NCI-H1436 (cell line): Measurements from ENCODE around the gene IL1RAPL1.

Source experiments
- DNase-seq: peaks from one replicate; lab custom pipeline; 2025; lab: John Stamatoyannopoulos, UW

The IL1RAPL1 gene

DNA sequence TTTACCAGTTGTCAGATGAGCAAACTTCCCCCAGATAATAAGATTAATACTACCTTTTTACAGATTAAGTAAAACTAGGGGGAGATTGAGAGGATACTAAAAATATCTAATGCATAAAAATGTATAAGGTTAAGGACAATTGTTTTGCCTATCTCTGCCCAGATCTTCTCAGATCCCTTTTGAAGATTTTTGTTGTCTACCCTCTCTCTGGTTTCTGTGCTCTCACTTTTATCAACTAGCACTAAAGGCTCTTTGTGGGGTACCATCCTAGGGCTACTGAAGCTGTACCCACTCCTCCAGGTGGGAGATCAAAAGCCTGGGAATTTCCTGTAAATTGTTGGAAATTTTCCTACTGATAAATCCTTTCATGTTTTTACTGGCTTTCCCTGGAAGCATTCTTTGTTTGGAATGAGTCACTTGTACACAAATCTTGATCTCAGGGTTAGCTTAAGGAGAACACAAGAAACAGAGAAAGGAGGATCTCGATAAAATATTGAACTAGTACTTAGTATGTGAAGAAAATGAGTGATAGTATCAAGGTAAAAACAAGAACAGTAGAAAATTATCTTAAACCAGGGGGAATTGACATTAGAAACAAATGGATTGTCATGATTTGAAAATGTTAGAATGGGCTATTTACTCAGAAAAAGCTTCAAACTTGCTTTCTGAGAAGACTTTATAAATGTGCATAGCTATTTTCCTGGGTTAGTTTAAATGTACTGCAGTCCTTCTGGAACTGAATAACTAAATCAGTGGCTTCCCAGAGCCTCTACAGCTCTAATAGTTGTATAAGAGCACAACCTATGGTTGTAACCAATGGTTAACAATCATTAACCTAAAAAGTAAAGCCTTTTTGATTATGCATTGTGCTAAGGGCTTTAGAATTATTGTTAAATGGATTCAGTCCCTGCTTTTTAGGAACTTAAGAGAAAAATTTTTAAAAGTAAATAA is 948.2 kb downstream of the IL1RAPL1 start:
- DNase-seq, result no peak

DNA sequence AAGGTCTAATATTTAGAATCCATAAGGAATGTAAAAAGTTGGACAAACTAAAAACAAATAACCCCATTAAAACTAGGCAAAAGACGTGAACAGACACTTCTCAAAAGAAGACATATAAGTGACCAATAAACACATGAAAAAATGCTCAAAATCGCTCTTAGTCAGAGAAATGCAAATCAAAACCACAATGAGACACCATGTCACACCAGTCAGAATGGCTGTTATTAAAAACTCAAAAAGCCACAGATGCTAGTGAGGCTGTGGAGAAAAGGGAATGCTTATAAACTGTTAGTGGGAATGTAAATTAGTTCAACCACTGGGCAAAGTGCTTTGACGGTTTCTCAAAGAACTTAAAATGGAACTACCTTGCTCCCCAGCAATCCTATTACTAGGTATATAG is 953.8 kb downstream of the IL1RAPL1 start:
- DNase-seq, result no peak

DNA sequence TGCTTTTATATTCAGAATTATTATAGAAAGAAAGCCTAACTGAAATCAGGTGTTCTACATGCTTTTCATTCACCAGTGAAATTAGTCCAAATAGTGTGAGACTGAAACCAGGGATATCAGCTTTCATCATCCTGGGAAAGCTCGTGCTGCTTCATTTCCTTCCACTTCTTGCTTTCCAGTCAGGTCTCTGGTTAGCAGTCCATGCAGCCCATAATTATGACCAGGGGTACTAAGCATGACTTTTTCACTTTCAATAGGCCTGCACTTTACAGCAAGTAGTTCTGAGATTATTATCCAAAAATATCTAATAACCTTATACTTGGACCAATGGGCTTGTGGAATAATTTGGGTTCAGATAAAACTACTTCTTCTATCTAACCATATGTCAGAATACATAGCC is 954.9 kb downstream of the IL1RAPL1 start:
- no peak for DNase-seq

DNA sequence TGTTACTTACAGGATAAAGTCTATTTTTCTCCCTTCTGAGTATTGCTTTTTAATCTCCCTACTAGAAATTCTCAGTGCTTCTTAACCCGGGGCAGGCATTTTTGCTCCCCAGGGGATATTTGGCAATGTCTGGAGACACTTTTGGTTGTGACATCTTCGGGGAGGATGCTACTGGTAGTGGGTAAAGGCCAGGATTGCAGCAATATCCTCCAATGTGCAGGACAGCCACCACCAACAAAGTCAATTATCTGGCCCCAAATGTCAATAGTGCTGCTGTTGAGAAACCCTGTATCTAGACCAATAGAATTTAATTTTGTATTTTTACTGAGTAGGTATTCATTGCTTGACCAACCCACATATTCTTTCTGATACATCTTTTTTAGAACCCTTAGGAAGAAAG is 958.6 kb downstream of the IL1RAPL1 start:
- no peak for DNase-seq

DNA sequence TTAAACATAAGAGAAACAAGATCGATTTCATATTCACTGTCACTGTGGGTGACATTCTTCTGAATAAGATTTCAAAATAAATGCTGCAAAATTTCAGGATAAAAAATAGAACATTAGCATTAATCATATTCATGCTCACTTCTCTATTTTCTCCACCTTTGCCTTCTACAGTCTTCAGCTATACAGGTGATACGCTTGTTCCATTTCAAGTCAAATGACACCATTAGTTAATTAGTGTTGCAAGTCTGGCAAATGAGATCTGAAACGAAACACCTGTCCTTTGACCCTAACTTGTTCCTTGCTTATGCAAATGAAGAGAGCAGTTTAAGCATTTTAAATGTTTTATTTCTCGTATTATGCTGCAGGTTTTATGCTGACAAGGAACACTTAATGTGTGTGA is 960.6 kb downstream of the IL1RAPL1 start:
- DNase-seq, result no peak

DNA sequence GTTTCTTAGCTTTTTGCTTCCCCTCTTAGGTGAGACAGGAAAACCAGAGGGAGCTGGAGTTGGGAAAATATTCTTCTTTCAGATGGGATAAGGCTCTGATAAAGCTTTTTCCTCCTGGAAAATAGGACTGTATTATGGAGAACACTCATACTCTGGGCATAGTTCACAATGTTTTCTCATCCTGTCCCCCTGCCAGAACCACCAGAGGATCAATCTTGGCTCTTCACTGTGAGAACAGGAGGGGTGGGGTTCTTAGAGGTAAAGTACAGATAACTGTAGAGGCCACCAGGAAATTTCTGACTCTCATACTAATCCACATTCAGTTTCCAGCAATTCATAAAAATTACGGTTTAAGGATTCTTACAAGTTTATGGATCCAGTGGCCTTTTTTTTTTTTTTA is 966.3 kb downstream of the IL1RAPL1 start:
- no peak for DNase-seq

DNA sequence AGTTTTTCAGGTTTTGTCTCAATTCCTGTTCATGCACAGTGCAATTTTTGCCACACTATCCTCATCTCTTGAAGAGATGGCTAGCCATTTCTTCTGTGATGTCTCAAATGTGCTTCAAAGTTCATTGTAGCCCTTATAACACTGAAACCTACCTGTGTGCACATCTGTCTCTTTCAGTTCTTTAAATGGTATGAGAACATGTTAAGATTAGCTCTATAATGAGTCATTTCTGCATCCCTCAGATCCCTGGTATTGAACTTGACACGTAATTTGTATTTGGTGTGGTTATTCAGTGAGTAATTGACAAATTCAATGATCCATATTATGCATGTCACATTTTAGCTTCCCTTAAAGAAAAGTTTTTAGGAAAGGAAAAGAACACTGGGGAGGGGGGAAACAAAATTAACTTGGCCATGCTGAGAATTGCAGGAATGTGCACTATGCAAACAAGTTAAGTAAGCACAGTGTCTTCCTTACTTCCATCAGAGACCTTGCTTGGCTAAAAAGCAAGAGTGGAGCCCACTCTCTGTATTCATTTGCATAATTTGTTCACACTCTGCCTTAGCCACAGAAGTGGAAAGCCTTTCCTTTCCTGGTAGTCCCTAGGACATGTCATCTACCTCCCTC is 968.3 kb downstream of the IL1RAPL1 start:
- DNase-seq, result no peak

DNA sequence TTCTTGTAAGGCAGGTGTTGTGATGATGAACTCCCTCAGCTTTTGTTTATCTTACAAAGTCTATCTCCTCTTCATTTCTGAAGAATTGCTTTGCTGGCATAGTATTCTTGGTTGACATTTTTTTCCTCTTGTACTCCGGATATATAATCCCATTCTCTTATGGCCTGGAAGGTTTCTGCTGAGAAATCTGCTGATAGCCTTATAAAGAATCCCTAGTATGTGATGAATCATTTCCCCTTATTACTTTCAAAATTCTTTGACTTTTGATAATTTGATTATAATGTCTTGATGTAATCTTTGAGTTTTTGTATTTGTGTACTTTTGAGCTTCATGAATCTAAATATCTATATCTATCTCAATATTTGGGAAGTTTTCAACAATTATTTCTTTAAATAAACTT is 972.8 kb downstream of the IL1RAPL1 start:
- DNase-seq, result no peak

DNA sequence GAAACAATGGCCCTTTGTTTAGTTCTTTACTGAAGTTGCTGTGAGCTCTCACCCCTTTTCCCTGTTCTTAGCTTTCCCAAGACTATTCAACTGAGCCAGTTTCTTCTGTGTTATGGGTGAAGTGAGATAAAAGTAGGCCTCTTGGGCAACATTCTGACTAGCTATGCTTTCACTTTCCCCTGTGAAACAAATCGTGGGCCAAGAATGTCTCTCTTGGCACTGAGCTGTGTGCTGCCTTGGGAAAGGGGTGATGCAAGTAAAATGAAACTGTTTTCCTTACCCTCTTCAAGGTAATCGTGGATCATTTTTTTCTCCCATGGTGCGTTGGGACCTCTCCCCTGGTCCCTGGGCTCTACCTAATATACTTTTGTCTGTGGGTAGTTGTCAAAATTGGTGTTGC is 974.2 kb downstream of the IL1RAPL1 start:
- no peak for DNase-seq

DNA sequence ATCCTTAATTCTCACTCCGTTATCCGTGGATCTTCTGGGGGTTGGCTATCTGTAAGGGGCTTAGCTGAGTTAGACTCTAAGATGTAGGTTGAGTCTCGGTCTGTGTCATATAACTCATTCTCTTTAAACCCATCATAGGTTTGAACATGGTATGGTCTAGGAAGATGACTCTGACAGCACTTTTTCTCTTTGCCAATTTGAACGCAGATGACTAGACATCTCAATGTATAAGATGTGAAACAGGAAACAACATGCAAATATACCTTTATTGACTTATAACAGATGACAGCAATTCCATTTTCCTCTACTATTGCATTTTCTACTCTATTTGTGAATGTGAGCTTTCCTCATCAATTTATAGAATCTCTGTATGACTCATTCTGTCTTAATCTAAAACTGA is 993.3 kb downstream of the IL1RAPL1 start:
- no peak for DNase-seq

DNA sequence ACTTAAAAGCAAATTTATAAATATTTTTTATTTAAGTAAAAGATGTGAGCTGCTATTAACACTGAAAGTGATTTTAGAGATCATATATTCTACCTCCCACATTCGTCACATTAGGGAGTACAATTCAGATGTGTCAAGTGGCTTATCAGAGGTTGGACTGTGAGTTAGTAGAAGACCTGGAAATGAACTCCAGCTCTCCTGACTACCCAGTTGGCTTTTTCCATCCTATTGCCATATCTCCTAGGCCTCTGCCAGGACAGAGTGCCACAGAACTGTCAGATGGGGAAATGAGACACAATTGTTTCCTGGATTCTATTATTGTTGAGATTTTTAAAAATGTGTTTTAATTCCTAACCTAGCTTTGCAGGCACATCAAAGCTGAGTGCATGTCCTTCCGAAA is 994.0 kb downstream of the IL1RAPL1 start:
- DNase-seq, result no peak

DNA sequence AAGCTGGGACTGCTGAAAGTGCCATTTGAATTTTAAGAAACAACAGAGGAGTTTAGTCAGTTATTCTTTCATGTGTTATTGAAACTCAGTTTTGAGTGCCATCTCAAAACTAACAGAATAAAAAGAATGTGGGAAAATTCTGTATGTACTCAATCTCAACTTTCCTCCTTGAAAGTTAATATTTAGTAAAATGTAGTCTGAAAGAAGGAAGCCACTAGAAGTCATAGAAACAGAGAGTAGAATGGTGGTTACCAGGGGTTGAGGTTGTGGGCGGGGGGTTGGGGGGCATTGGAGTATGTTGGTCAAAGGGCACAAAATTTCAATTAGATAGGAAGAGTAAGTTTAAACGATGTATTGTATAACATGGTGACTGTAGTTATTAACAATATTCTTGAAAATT is 999.9 kb downstream of the IL1RAPL1 start:
- DNase-seq, result no peak

DNA sequence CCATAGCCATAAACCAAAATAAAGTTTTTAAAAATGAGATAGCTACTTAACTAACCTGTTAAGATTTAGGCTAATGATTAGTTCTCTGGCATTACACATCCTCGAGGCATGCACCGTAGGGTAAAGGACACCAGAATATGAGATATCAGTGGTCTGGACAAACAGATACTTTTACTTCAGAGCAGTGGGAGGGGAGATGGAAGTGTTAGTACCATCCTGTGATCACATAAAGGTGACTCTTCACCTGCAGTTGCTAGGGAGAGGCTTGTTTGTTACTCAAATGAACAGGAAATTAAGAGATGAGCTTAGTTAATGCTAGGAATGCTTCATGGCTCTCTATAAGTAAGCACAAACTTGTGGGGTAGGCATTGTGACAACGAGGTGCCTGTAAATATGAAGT is 1003.7 kb downstream of the IL1RAPL1 start:
- DNase-seq, result no peak

DNA sequence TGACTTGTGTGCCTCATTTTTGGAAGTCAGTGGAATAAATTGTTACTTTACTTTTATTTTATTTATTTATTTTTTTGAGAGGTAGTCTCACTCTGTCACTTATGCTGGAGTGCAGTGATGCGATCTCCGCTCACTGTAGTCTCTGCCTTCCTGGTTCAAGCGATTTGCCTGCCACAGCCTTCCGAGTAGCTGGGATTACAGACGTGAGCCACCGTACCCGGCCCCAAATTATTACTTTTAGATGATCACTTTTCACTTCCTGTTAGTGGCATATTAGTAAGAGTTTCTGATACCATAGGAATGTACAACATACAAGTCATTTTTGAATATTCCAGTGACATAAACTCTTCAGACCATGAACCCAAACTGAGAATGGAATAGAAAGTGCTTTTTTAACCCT is 1017.1 kb downstream of the IL1RAPL1 start:
- no peak for DNase-seq

DNA sequence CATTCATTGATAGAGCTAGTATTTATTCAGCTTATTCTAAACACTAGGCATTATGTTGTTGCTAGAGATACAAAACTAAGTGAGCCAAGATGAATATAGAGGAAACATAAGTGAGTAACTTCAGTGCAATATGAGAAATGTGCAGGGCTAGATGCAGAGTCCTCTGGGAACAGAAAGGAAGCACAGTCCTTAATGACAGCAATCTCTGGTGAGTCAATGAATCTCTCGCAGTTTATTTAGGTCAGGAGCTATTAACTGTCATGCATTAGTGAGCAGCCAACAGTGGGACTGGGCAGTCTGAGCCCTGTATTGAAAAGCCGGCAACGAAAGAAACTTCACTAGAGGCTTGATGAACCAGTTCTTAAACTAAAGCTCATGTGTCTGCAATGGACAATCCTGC is 1030.0 kb downstream of the IL1RAPL1 start:
- DNase-seq, result no peak

DNA sequence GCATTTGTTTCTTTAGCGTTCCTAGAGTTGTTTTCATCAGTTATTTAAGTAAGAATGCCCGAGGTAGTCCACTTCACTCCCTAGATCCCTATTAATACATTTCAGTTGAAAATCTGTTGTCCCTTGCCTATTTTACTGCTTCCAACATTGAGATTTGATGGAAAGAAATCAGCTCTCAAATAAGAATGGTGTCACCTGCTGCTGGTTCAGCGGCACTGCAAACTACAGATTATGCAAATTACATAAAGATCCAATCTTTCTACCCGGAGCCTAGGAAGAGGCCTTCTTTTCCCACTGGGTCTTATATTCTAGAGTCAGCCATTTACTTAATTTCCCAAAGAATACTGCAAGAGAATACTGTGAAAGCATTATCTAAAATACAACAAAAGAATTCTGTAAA is 1030.5 kb downstream of the IL1RAPL1 start:
- DNase-seq, result no peak

DNA sequence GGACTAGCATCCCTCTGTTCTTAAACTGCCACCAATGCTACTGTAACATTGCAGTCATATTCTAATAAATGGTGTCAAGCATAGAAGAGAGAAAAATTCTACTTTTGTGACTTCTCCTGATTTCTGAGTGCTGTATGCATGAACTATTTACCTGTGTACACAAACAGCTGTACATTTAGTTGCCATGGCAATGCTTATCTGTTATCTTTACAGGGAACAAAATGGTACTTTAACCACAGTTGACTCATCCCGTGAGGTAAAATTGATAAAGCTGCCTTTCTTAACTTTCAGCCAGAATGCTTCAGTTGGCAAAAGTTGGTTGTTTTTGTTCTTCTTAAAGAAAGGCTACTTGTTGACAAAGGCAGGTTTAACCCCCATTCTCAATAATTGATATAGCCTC is 1040.6 kb downstream of the IL1RAPL1 start:
- no peak for DNase-seq

DNA sequence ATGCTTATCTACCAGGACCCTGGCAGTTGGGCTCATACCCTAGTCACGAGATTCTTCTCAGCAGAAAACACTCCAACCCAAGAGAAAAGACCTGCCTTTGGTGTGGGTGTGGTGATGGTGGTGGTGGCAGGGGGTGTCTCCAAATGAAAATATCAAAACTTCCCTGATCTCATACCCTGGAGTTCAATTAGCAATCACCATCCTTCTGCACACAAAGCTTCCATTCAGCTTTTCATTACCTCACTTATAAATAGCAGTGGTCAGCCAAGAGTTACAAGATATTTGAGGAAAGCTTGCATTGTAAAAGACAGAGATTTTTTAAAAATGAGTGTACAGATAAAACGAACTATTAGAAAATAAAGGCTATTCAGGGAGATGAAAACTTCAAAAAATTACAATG is 1047.3 kb downstream of the IL1RAPL1 start:
- DNase-seq, result no peak

DNA sequence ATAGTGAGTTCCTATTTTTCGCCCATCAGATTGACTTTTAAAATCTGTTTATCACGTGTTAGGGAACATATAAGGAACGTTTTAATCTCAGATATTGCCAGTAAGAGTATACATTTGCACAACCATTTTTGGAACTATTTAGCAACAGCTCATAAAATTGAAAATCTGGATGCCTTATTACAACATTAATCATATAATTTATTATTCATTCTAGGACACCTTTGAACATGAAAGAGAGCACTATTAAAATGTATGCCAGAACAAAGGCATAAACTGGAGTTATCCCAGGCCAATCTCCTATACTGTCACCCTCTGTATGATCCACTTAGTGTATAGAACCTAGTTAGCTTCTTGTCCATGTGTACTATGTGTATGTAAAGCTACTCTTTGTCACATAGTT is 1049.1 kb downstream of the IL1RAPL1 start:
- DNase-seq, result no peak

DNA sequence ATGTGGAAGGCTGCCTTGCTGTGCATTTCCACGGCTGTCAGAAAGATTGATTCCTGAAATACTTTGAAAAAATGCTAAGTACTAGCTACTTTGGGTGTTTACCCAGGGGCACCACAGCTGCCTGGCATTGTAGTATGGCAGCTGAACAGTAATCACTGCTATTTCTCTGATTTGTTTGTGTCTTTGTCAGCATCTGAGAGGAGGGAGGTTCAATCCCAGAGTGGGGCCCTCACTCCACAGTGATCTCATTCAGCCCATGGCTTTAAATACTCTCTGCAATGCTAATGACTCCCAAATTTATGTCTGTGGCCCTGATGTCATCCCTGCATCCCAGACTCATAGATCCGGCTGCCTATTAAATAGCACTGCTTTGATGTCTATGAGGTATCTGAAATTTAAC is 1052.9 kb downstream of the IL1RAPL1 start:
- DNase-seq, result no peak

DNA sequence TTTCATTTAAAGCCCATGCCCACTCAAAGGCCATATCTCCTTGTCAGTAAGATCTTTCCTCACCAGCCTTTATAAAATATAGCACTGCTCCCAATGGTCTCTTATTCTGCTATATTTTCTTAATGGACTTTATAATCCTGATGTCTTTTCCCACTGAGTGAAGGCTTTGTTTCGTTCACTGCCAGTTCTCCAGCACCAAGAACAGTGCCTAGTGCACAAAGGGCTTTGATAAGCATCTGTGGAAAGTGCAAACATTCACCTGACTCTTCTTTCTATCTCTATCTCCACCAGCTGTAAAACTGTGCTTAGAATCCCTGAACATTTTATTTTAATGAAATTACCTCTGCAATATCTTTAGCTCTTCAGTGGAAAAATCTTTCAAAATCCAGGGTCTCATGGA is 1054.2 kb downstream of the IL1RAPL1 start:
- DNase-seq, result no peak

DNA sequence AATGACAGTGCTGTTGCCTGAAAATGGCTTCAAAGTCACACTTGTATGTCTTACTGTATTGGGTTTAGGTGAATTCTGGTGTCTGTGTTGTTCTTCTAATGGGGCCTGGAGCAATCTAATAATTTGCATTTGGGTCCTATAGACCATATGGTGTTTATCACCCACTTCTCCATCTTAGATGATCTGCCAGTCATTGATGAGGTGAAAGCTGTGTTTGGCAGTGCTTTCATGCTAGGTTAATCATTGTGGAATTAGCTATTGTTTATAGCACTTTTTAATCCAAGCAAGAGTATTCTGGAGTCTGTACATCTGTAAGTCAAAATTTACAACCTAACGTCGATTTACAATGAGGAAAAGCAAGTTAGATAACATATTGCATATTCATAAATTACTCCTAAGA is 1055.9 kb downstream of the IL1RAPL1 start:
- no peak for DNase-seq

DNA sequence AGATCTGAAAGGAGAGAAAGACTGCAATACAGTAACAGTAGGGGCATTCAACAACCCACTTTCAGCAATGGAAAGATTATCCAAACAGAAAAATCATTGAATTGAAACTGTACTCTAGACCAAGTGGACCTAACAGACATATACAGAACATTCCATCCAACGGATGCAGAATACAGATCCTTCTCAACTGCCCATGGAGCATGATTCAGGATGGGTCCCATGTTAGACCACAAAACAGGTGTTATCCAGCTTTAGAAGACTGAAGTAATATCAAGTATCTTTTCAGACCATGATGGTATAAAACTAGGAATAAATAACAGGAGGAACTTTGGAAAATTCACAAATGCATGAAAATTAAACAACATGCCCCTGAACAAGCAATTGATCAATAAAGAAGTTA is 1060.9 kb downstream of the IL1RAPL1 start:
- no peak for DNase-seq

DNA sequence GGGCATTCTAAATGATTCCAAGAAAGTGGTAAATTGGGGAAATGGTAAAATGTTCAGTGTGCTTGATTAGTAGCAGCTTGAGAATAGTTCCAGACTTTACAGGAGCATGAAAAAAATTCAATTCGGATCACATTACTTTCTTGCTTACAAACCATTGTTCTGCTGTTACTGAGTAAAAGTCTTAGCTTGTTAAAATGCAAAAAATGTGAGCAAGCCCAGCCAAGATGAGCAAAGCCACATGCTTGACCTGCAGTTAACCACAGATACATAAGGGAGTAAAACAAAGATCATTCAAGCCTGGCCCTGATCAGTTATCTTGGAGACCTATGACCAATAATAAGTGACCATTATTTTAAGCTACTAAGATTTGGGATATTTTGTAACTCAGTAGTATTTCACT is 1065.2 kb downstream of the IL1RAPL1 start:
- no peak for DNase-seq
